Measurements from ENCODE around the gene CFAP92.

DNA sequence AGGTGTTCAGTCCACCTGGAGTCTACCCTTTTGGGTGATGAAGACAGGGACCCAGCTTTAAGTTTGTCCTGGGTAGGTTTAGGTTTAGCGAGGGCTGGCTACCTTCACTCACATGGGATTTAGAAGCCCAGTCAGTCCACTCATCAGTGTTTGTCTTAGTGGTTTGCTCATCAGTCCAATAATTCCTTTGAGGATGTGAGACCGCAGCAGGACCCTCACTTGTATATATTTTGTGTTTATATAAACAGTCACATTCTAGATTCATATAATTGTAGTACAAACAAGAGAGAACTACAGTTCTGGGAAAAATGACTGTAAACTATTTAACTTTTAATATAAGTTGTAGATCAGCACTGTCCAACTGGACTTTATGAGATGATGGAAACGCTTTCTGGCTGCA is 25.4 kb upstream of the CFAP92 start:
- TF ChIP-seq POLR2AphosphoS5 (IDR thresholded peaks at IDR 0.05): no peak
- TF ChIP-seq, protein P1, sequence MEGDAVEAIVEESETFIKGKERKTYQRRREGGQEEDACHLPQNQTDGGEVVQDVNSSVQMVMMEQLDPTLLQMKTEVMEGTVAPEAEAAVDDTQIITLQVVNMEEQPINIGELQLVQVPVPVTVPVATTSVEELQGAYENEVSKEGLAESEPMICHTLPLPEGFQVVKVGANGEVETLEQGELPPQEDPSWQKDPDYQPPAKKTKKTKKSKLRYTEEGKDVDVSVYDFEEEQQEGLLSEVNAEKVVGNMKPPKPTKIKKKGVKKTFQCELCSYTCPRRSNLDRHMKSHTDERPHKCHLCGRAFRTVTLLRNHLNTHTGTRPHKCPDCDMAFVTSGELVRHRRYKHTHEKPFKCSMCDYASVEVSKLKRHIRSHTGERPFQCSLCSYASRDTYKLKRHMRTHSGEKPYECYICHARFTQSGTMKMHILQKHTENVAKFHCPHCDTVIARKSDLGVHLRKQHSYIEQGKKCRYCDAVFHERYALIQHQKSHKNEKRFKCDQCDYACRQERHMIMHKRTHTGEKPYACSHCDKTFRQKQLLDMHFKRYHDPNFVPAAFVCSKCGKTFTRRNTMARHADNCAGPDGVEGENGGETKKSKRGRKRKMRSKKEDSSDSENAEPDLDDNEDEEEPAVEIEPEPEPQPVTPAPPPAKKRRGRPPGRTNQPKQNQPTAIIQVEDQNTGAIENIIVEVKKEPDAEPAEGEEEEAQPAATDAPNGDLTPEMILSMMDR (IDR thresholded peaks at IDR 0.05): no peak

Data from breast epithelium (tissue), 3 donors.